Measurements from ENCODE around the gene MBOAT2.

The MBOAT2 gene

GRCh38 chr2:8805278-8806210, 197.9 kb downstream of the MBOAT2 start:
- DNase-seq, result peak; percentile 60

GRCh38 chr2:8803658-8804379, 199.7 kb downstream of the MBOAT2 start:
- DNase-seq, result no peak

- DNase-seq, result no peak
These were observed 200.7 kb downstream of the MBOAT2 start for GRCh38 chr2:8802741-8803140.
